ENCODE results near the gene PLPPR1. TPM values are rescaled to one million over a fixed set of nuclear protein-coding genes. Genes with fewer than 3 reads are reported as not detected.
"Not testable (repeated sequence)": the region's sequence is repeated elsewhere in the genome, so short reads cannot be mapped to it uniquely, and the experiment has no call there.

PLPPR1 gene
- total RNA-seq, 1 donor from 2014 or later: 222 TPM

DNA sequence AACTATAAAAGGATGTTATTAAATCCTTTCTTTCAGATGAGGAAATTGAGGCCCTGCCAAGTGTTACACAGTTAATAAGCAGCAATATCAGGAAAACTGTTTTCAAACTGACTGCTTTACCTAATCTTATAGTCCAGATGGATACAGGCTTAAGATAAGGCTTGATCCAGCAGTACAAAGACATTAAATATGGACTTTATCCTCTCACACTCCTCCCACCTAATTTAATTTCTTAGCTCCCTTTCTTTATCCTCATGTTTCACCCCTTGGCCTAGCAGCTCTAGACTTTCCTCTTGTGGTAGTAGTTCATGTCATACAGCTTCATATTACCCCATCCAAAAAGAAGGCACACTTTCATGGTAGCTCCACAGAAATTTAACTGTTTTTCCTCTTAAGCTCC, 191.8 kb downstream of the PLPPR1 start:
- DNase-seq: no peak

DNA sequence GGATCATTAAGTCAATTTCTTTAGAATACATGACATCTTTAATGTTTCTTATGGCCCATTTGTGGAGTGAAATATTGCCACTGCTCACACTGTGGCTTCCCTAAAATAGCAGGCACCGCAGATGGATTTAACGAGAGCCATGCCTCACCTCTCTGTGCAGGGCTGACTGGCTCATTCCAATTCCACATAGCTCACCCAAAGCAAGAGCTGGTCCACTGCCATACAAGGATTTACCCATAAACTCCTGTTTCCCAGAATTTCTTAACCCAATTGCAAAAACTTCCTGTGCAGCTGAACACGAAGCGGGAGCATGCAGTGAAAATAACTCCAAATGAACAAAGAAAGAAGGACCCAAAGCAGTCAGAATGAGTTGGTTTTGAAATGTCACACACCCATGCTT, 196.7 kb downstream of the PLPPR1 start:
- no peak for DNase-seq

DNA sequence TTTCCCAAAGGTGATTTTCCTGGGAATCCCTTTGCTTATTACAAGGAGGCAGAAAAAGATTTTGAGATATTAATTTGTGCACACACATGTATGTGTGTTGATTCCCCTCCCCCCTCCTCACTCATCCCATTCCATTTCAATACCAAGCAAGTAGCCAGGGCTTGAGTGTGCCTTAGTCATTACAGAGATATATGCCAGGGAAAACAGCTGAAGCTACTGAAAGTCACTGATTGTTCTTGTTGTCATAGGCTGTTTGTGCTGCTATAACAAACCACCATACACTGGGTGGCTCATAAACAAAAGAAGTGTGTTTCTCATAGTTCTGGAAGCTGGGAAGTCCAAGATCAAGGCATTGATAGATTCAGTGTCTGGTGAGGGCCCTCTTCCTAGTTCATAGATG, 197.6 kb downstream of the PLPPR1 start:
- DNase-seq: peak; percentile 3

- DNase-seq: no peak
Observed at GRCh38 chr9:101226803-101227202, 198.3 kb downstream of the PLPPR1 start.

DNA sequence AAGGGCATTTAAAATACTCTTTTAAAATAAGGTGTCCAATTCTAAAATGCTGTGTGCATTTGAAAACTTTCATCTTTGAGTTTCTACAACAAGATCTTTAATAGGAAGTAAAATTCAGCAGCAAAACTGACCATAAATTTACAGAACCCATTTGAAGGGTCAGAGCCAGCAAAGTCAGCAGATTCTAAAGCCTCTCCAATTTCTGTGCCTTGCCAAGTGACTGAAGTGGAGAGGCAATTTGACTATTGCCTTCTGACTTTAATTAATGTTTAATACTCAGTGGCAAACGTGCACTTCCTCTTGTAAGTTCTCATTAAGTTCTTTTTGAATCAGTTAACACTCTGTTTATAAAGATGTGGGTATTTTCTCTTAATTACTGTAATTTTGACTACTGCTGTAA, 201.1 kb downstream of the PLPPR1 start:
- DNase-seq: no peak

DNA sequence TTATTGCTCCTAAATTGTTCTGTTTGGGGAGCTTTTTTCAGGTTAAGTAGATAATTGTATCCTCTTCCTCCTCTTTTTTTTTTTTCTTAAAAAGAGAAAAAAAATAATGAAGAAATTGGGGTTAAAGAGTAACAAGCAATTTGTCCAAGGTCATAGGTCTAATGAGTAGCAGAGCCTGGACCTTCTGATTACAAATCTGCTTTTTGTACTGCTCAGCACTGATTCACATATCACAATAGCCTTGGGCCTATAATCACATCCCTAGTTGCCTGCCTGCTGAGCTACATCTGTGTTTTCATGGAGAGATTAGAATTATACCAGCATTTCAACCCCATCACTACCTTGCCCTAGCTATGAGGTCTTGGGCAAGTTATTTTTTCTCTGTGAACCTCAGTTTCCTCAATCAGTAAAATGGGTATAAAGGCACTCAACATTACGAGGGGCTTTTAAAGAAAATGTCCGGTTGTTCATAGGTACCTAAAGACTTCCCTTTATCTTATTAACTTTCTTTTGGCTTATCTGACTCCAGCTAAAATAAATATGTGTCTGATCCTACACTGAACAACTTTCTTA, 204.0 kb downstream of the PLPPR1 start:
- DNase-seq: no peak

DNA sequence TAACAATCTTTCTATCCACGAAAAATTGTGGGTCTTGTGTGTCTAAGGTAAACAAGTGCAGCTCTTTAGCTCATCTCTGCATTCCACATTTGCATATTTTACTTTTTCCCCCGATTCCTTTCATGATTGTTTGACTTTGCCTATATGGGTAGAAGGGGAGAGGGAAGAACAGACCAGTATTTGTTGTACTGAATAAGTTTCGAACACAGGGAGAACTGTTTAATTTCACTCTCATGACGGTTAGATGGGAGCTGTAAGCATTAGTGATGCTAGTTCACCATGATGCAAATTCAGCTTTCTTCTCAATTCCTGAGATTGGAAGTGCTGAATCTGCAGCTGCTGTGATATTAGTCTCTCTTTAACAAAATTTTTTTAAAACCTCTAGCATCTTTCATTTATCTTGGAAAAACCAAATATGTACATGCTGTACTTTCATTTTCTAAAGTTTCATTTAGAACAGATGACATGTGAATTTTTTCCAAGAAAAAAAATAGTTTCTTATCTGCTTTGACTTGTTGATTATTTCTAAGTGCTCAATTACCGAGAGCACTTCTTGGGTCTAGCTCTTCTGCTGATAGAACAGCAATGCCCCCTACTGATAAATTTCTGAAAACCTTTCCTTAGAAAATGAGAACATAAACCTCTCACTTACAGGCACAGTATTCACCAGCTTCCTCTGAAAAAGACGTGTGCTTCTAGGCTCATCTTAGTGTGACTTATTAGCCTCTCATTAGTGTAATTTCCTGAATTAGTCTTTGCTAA, 206.8 kb downstream of the PLPPR1 start:
- DNase-seq: no peak

- no peak for DNase-seq
Observed at GRCh38 chr9:101242651-101243050, 214.1 kb downstream of the PLPPR1 start.

- no peak for DNase-seq
Observed at GRCh38 chr9:101246691-101247090, 218.2 kb downstream of the PLPPR1 start.

DNA sequence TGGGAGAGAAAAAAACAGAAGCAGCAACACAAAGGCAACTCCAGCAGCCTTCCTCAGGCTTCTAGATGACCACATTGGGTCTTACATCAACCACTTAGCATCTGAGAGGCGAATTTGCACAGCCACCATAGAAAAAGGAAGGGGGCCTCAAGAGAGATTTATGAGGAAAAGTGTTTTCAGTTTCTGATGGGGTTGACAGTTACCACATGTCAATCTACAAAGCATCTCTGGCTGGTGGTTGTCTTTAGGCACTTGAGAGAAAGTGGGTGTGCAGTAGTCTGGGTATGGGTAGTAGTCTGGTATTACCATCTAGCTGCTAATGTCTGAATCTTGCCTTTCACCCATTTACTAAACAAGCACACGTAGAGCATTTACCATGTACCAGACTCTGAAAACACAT, 218.8 kb downstream of the PLPPR1 start:
- DNase-seq: no peak

DNA sequence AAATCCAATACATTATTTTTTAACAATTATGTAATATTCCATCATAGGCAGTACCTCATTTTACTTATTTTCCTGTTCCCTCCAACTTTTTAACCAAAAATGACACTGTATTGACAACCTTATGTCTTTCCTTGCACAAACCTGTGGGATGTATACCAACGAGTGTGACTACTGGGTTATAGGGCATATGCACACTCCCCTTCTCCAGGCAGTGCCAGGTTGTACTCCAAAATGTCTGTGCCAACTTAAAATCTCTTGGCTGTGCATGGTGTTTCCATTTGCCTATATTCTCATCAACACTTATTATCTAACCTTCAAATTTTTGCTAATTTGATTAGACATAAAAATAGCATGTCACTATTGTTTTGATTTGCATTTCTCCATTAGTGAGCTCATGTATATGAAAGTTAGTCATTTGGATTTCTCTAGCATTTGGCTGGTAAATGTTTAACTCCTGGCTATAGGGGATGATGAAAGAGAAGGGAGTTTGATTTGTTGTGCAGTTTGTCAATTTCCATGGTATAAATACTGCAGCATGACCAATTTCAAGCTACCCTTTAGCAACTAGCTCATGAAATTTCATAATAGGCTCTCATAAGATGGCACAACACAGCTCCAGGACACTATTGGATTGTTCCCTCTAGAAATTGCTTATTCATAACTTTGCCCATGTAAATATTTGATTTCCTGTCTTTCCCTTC, 226.4 kb downstream of the PLPPR1 start:
- DNase-seq: no peak

DNA sequence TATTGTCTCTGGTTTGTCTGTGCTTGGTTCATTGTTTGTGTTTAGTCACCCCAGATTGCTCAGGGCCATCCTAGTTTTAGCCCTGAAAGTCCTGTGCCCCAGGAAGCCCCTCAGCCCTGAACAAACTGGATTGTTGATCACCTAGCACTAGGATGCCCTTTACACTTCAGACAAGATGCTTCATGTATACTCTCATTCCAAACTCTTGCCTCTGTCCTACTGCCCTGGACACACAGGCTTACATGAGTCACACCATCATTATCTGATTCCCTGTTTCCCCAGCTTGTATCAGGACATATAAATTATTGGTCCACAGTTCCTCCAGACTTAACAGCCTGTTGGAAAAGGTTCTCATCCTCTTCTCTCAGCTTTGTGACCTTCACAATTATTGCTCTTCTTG, 236.2 kb downstream of the PLPPR1 start:
- no peak for DNase-seq

- no peak for DNase-seq
Observed at GRCh38 chr9:101265261-101265660, 236.7 kb downstream of the PLPPR1 start.

- no peak for DNase-seq
Observed at GRCh38 chr9:101268426-101268825, 239.9 kb downstream of the PLPPR1 start.

GRCh38 chr9:101269591-101270283, 241.2 kb downstream of the PLPPR1 start:
- DNase-seq: no peak

- DNase-seq: no peak
Observed at GRCh38 chr9:101270302-101270701, 241.8 kb downstream of the PLPPR1 start.

DNA sequence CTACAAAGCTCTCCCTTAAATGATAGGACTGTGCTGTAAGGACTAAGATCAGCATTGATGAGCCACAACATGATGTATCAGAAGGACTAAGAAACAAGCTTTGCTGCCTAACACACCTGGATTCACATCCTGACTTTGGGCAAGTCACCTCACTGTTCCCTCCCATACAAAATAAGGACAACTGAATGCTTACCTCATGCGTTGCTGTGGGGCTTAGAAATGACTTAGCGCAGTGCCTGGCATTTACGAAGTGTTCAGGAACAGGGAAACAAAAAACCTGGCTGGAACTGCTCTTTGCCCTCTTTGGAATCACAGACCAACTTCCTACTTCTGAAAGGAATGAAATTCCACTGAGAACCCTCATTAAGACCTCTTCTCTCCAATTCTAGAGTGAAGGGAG, 242.6 kb downstream of the PLPPR1 start:
- no peak for DNase-seq

- DNase-seq: no peak
Observed at GRCh38 chr9:101274971-101275768, 246.6 kb downstream of the PLPPR1 start.

GRCh38 chr9:101275769-101276250, 247.3 kb downstream of the PLPPR1 start:
- DNase-seq: no peak

DNA sequence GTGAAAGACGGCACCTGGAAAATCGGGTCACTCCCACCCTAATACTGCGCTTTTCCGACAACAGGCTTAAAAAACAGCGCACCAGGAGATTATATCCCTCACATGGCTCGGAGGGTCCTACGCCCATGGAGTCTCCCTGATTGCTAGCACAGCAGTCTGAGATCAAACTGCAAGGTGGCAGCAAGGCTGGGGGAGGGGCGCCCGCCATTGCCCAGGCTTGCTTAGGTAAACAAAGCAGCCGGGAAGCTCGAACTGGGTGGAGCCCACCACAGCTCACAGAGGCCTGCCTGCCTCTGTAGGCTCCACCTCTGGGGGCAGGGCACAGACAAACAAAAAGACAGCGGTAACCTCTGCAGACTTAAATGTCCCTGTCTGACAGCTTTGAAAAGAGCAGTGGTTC, 262.5 kb downstream of the PLPPR1 start:
- not testable (repeated sequence) for DNase-seq

- DNase-seq: no peak
Observed at GRCh38 chr9:101299901-101300300, 271.4 kb downstream of the PLPPR1 start.

- DNase-seq: no peak
Observed at GRCh38 chr9:101307051-101307450, 278.5 kb downstream of the PLPPR1 start.
